Measurements from ENCODE around the gene REC8.
"Not testable (repeated sequence)": the region's sequence is repeated elsewhere in the genome, so short reads cannot be mapped to it uniquely, and the experiment has no call there.

REC8 gene

DNA sequence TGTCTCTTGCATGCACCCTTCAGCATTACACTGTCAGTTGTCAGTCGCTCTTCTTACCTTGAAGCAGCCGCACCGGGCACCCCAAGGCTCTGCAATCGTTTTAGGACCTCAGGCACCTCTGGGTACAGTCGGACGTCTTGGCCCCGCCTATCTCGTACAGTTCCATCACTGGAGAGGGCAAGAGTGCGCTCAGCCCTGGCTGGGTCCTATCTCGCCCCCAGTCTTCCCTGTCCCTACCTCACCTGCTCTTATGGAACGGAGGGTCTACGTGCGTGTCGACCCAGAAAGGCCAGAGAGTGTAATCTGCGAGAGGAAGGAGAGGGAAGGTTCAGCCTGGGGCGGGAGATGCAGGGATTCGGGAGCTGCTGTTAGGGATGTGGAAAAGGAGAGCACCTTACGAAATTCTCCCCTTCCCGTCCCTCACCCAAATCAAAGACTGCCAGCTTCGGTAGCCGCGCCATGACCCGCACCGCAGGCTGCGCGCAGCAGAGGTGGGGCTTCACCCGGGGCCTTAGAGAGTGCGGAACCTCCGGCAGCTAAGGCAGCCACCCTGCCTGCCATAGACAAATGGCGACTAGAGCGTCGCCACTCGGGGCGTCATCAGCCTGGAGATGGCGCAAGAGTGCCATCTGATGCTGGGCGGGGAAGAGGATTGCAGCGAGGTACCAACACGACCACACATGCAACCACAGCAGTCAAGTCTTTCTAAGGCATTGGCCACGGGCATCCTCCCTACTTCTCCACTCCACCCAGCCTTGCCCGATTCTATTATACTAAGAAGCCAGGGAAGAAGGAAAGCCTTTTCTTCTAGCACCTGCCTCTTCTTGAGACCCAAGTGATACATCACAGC is 43.8 kb downstream of the REC8 start, which contains the start of gene MDP1:
TSS of gene MDP1 (minus strand) at position 572 of the 850 bp plus-strand sequence. CDS start at position 461, 111 bp downstream.
- peak within 1 kb of the TSS; percentile 93 for H3K4me3 Mint-ChIP-seq
- H3K36me3 Mint-ChIP-seq = peaks cover 15% of the 10 kb centered on the region
- ATAC-seq = peak; percentile 90
- no peaks in the 10 kb centered on the region for H3K27me3 Mint-ChIP-seq
- no peaks in the 10 kb centered on the region for H3K9me3 Mint-ChIP-seq
- peak within 1 kb of the TSS; percentile 94 for H3K27ac Mint-ChIP-seq
- peaks cover 44% of the 10 kb centered on the region for H3K4me1 Mint-ChIP-seq

DNA sequence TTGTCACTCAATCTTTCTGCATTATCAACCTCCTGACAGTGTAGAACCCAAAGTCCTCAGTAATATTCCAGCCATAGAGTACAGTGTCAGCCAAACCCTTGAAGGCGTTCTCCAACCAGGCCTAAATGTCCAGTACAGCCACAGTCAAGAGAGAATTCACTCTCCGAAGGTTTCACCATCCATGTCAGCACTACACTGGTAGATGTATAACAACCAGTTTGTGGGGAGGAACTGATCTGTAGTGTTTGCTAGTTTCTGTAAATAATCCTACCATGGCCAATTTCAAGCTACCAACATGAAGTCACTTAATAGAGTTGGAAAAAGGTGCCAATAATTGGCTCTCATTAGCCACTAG is 44.4 kb downstream of the REC8 start:
- Mint-ChIP-seq H3K4me3 (peak overlapping the region; percentile 93), H3K27ac (peak overlapping the region; percentile 94), H3K9me3 (no peaks in the 10 kb centered on the region), H3K4me1 (peaks cover 38% of the 10 kb centered on the region), H3K27me3 (no peaks in the 10 kb centered on the region), H3K36me3 (peaks cover 11% of the 10 kb centered on the region)
- no peak for ATAC-seq

DNA sequence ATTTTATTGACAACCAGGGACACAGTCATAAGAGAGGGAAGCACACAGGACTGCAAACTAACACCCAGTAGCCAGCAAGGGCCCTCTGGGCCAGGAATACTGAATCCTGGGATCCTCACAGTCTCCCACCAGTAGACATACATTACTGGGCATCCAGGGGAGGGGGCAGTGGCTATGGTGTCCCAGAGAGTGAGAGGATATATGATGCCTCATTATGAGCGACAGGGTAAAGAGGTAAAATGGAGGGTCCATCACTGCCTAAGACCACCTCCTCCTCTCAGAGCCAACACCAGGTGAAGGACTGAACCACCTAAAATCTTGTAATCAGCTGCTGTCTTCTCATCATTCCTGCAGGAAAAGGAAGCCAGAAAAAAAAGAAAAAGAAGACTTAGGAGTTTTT is 45.0 kb downstream of the REC8 start:
- peaks cover 32% of the 10 kb centered on the region for H3K4me1 Mint-ChIP-seq
- not testable (repeated sequence) for H3K4me3 Mint-ChIP-seq, ATAC-seq, H3K27ac Mint-ChIP-seq, H3K36me3 Mint-ChIP-seq, H3K9me3 Mint-ChIP-seq, H3K27me3 Mint-ChIP-seq

DNA sequence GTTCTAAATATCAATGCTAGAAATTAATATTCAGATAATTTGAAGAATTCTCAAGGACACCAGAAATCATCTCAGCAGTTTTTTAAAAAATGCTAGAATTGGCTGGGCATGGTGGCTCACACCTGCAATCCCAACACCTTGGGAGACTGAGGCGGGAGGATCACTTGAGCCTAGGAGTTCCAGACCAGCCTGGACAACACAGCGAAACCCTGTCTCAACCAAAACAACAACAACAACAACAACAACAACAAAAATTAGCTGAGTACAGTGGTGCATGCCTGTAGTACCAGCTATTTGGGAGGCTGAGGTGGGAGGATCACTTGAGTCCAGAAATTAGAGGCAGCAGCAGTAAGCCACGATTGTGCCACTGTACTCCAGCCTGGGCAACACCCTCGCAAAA is 47.2 kb downstream of the REC8 start:
- no peak overlapping the region for H3K4me3 Mint-ChIP-seq
- peaks cover 19% of the 10 kb centered on the region for H3K4me1 Mint-ChIP-seq
- ATAC-seq = no peak
- H3K36me3 Mint-ChIP-seq = peaks cover 6% of the 10 kb centered on the region
- no peaks in the 10 kb centered on the region for H3K9me3 Mint-ChIP-seq
- no peak overlapping the region for H3K27ac Mint-ChIP-seq
- no peaks in the 10 kb centered on the region for H3K27me3 Mint-ChIP-seq

DNA sequence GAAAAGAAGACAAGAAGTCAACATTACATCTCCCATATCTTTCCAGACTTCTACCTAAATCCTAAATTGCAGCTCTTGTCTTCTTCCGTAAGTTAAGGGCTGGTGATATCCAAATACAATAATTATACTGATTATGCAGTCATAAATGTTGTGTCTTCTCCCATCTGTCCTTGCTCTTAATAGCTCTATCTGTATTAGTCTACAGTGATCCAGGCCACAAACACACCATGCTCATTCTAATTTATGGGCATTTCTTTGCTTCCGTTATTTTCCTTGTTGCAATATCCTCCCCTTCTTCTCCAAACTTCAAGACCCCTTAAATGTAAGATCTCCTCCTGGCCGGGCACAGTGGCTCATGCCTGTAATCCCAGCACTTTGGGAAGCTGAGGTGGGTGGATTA is 47.6 kb downstream of the REC8 start:
- Mint-ChIP-seq H3K27me3 (no peaks in the 10 kb centered on the region), H3K4me1 (peaks cover 18% of the 10 kb centered on the region), H3K27ac (no peak overlapping the region), H3K4me3 (no peak overlapping the region), H3K9me3 (no peaks in the 10 kb centered on the region), H3K36me3 (peaks cover 6% of the 10 kb centered on the region)
- ATAC-seq = no peak

DNA sequence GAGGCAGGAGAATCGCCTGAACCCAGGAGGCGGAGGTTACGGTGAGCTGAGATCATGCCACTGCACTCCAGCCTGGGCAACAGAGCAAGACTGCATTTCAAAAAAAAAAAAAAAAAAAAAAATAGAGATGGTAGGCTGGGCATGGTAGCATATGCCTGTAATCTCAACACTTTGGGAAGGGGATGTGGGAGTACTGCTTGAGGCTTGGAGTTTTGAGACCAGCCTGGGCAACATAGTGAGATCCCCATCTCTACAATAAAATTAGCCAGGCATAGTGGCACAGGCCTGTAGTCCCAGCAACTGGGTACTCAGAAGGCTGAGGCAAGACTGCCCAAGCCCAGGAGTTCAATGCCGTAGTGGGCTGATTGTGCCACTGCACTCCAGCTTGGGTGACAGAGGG is 51.1 kb downstream of the REC8 start:
- peaks cover 20% of the 10 kb centered on the region for H3K4me1 Mint-ChIP-seq
- not testable (repeated sequence) for H3K4me3 Mint-ChIP-seq, H3K27me3 Mint-ChIP-seq, H3K27ac Mint-ChIP-seq, H3K9me3 Mint-ChIP-seq, ATAC-seq
- H3K36me3 Mint-ChIP-seq = peaks cover 14% of the 10 kb centered on the region

DNA sequence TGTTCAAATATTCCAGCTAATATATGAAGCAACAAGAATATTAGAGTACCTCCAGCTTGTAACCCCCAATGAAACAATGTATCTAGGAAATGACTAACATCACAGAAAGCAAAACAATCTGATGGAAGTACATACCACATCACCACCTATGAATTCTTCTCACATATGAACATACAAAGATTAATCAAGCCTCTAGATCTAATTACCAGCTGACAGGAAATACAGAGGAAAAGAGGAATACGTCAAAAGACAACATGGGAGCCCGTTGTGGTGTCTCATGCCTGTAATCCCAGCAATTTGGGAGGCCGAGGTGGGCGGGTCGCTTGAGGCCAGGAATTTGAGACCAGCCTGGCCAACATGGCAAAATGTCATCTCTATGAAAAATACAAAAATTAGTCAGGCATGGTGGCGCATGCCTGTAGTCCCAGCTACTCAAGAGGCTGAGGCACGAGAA is 52.8 kb downstream of the REC8 start:
- H3K9me3 Mint-ChIP-seq = no peaks in the 10 kb centered on the region
- H3K36me3 Mint-ChIP-seq = peaks cover 10% of the 10 kb centered on the region
- H3K4me3 Mint-ChIP-seq = no peak overlapping the region
- no peaks in the 10 kb centered on the region for H3K27me3 Mint-ChIP-seq
- no peak overlapping the region for H3K27ac Mint-ChIP-seq
- H3K4me1 Mint-ChIP-seq = peaks cover 26% of the 10 kb centered on the region
- ATAC-seq = no peak

DNA sequence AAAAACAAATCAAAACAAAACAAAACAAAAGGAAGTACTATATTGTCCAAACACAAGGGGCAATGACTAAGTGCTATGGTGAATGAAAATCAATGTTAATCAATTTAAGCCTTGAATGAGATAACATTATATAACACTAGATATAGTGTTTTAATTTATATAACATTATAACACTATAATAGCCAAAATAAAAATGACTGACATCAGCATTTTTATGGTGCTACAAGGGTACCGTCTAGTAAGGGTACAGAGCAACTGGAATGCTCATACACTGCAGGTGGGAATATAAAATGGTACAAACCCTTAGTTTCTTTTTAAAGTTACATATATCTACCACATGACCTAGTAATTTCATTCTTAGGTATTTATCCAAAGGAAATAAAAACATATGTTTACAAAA is 54.6 kb downstream of the REC8 start:
- Mint-ChIP-seq H3K4me3 (no peak overlapping the region), H3K27me3 (no peaks in the 10 kb centered on the region), H3K4me1 (peaks cover 30% of the 10 kb centered on the region), H3K27ac (no peak overlapping the region), H3K36me3 (peaks cover 8% of the 10 kb centered on the region), H3K9me3 (no peaks in the 10 kb centered on the region)
- ATAC-seq = no peak

- Mint-ChIP-seq H3K36me3 (peaks cover 8% of the 10 kb centered on the region), H3K4me3 (no peak overlapping the region), H3K9me3 (no peaks in the 10 kb centered on the region), H3K27me3 (no peaks in the 10 kb centered on the region), H3K27ac (no peak overlapping the region), H3K4me1 (peaks cover 36% of the 10 kb centered on the region)
- ATAC-seq = no peak
These were observed 57.0 kb downstream of the REC8 start for GRCh38 chr14:24228902-24229301.
